ENCODE results near the gene ANKRD12. TPM values are rescaled to one million over a fixed set of nuclear protein-coding genes. Genes with fewer than 3 reads are reported as not detected.

The ANKRD12 gene
- total and polyA plus RNA-seq, 10 of the 15 experiments (the other 5 are each of a cell fraction or from before 2014, with no cell fraction given): 5.9 to 45.7 (median 20.2) TPM

DNA sequence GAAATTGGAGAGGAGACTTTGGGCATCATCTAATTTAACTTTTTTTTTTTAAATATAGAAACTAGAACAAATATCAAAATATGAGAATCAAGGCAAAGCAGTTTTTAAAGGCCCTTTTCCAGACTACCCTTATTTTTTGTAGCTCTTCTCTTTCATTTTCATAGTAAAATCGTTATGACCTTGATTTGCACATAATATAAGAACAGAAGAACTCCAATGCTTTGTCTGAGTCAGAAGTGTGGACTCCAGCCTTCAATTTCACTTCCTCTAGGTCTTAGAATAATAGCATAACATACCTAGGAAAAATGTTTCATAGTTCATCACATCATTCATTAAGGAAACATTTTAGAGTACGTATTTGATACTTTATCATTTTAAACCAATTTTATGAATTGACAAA is 74.4 kb downstream of the ANKRD12 start:
- SMC1A ChIA-PET (ENCODE audit: uncharacterized antibody, unreplicated experiment): interaction anchor here (0.8 kb wide), 1 partner anchor 90 kb away, joined by 3 read pairs; no protein-coding TSS in a partner anchor
- no TSS peak for BruUV-seq (replicated peaks)
- H3K4me3 ChIP-seq: no peak overlapping the region
- H4K20me1 ChIP-seq (ENCODE audit: control insufficient read depth, insufficient read depth): no peaks in the 10 kb centered on the region
- ATAC-seq: peak; percentile 79
- no peak for TF ChIP-seq SRF (IDR thresholded peaks at IDR 0.05; ENCODE audit: low read depth in 2 of 2, low read length in 2 of 2)
- TF ChIP-seq TCF12 (IDR thresholded peaks at IDR 0.05; ENCODE audit: low read depth, low read length): no peak
- TF ChIP-seq POU2F2 (IDR thresholded peaks at IDR 0.05; ENCODE audit: borderline replicate concordance, low read depth, low read length): no peak
- TF ChIP-seq, protein P1, sequence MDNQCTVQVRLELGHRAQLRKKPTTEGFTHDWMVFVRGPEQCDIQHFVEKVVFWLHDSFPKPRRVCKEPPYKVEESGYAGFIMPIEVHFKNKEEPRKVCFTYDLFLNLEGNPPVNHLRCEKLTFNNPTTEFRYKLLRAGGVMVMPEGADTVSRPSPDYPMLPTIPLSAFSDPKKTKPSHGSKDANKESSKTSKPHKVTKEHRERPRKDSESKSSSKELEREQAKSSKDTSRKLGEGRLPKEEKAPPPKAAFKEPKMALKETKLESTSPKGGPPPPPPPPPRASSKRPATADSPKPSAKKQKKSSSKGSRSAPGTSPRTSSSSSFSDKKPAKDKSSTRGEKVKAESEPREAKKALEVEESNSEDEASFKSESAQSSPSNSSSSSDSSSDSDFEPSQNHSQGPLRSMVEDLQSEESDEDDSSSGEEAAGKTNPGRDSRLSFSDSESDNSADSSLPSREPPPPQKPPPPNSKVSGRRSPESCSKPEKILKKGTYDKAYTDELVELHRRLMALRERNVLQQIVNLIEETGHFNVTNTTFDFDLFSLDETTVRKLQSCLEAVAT (IDR thresholded peaks at IDR 0.05): no peak
- TF ChIP-seq RAD51 (IDR thresholded peaks at IDR 0.05): no peak
- TF ChIP-seq SPI1 (IDR thresholded peaks at IDR 0.05; ENCODE audit: borderline replicate concordance, insufficient read depth, low read depth, low read length): peak; percentile 36; the same call in 1 of the 2 replicates
- peak; percentile 7 for FAIRE-seq
- WGBS (ENCODE audit: insufficient coverage, insufficient replicate concordance, low lambda C conversion rate, missing lambda C conversion rate): 67% methylated on average over 2 of the region's 2 CpGs
- H2AFZ ChIP-seq (ENCODE audit: control insufficient read depth, low read depth, low read length): no peak overlapping the region
- CTCF ChIA-PET: interaction anchor here (0.7 kb wide), 1 partner anchor 10 kb away, joined by 4 read pairs; no protein-coding TSS in a partner anchor
- no peaks in the 10 kb centered on the region for H3K9me3 ChIP-seq (replicated peaks; ENCODE audit: control insufficient read depth, insufficient read depth, low read length)
- DNase-seq (ENCODE audit: low read depth, low spot score): no peak
- H3K27me3 ChIP-seq (replicated peaks in 1 of 2; ENCODE audit: control insufficient read depth in 2 of 2, insufficient read depth in 2 of 2, low read length in 1 of 2): no peaks in the 10 kb centered on the region
- in situ Hi-C loops (cut with MboI): no loop called here
- H3K9ac ChIP-seq (ENCODE audit: control insufficient read depth, insufficient read depth, low read length): no peak overlapping the region
- H3K79me2 ChIP-seq (ENCODE audit: control insufficient read depth, insufficient read depth, low read length): no peaks in the 10 kb centered on the region
- no peak overlapping the region for H3K27ac ChIP-seq (ENCODE audit: control insufficient read depth, insufficient read depth)
- POLR2A ChIA-PET: interaction anchor here (0.6 kb wide), 1 partner anchor 306 kb away, joined by 3 read pairs; no protein-coding TSS in a partner anchor
- RAD21 ChIA-PET (ENCODE audit: unreplicated experiment): no interaction called here
- intact Hi-C loops (cut with micrococcal nuclease; ENCODE audit: unreplicated experiment): no loop called here
- peaks cover 0 to 11% of the 10 kb centered on the region in 2 experiments; a peak in 2 of 4 replicates for H3K36me3 ChIP-seq (ENCODE audit: control insufficient read depth in 2 of 2, insufficient read depth in 2 of 2, low read length in 1 of 2)
- no peak overlapping the region for H3K4me2 ChIP-seq (ENCODE audit: control insufficient read depth, insufficient read depth)
- no peaks in the 10 kb centered on the region for H3K4me1 ChIP-seq (ENCODE audit: control insufficient read depth, insufficient read depth, low read length)

DNA sequence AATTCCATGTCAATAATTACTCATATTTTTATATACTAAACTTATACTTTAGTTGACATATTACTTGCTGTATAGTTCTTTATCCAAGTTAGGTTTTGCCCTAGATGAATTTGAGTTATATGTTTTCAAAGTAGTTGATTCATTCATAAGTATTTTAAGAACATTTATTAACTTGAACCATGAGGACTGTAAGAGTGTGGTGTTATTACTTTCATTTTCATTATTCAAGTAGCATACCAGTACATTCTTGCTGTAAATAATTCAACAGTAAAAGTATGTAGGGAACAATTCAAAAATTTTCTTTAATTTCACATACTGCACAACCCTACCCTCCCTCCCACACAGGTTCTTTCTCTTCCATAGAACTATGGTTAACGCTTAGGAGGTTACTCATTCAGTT is 75.4 kb downstream of the ANKRD12 start:
- no peaks in the 10 kb centered on the region for H3K27me3 ChIP-seq (replicated peaks in 1 of 2; ENCODE audit: control insufficient read depth in 2 of 2, insufficient read depth in 2 of 2, low read length in 1 of 2)
- intact Hi-C loops (cut with micrococcal nuclease; ENCODE audit: unreplicated experiment): no loop called here
- FAIRE-seq (peak; percentile 44), ATAC-seq (peak; percentile 74), DNase-seq (ENCODE audit: low read depth, low spot score) (no peak)
- no peak overlapping the region for H3K4me2 ChIP-seq (ENCODE audit: control insufficient read depth, insufficient read depth)
- 100% methylated on average over 1 of the region's 1 CpG for WGBS (ENCODE audit: insufficient coverage, insufficient replicate concordance, low lambda C conversion rate, missing lambda C conversion rate)
- peaks cover 0 to 11% of the 10 kb centered on the region in 2 experiments; a peak in 2 of 4 replicates for H3K36me3 ChIP-seq (ENCODE audit: control insufficient read depth in 2 of 2, insufficient read depth in 2 of 2, low read length in 1 of 2)
- in situ Hi-C loops (cut with MboI): no loop called here
- H4K20me1 ChIP-seq (ENCODE audit: control insufficient read depth, insufficient read depth): no peaks in the 10 kb centered on the region
- ChIA-PET SMC1A (ENCODE audit: uncharacterized antibody, unreplicated experiment) (no interaction called here), RAD21 (ENCODE audit: unreplicated experiment) (no interaction called here), CTCF (no interaction called here), POLR2A (no interaction called here)
- no peak overlapping the region for H3K27ac ChIP-seq (ENCODE audit: control insufficient read depth, insufficient read depth)
- no peak overlapping the region for H3K9ac ChIP-seq (ENCODE audit: control insufficient read depth, insufficient read depth, low read length)
- no peak overlapping the region for H3K4me3 ChIP-seq
- no TSS peak for BruUV-seq (replicated peaks)
- H3K9me3 ChIP-seq (replicated peaks; ENCODE audit: control insufficient read depth, insufficient read depth, low read length): no peaks in the 10 kb centered on the region
- H3K79me2 ChIP-seq (ENCODE audit: control insufficient read depth, insufficient read depth, low read length): no peaks in the 10 kb centered on the region
- H3K4me1 ChIP-seq (ENCODE audit: control insufficient read depth, insufficient read depth, low read length): no peaks in the 10 kb centered on the region
- no peak overlapping the region for H2AFZ ChIP-seq (ENCODE audit: control insufficient read depth, low read depth, low read length)
- TF ChIP-seq, protein P2, sequence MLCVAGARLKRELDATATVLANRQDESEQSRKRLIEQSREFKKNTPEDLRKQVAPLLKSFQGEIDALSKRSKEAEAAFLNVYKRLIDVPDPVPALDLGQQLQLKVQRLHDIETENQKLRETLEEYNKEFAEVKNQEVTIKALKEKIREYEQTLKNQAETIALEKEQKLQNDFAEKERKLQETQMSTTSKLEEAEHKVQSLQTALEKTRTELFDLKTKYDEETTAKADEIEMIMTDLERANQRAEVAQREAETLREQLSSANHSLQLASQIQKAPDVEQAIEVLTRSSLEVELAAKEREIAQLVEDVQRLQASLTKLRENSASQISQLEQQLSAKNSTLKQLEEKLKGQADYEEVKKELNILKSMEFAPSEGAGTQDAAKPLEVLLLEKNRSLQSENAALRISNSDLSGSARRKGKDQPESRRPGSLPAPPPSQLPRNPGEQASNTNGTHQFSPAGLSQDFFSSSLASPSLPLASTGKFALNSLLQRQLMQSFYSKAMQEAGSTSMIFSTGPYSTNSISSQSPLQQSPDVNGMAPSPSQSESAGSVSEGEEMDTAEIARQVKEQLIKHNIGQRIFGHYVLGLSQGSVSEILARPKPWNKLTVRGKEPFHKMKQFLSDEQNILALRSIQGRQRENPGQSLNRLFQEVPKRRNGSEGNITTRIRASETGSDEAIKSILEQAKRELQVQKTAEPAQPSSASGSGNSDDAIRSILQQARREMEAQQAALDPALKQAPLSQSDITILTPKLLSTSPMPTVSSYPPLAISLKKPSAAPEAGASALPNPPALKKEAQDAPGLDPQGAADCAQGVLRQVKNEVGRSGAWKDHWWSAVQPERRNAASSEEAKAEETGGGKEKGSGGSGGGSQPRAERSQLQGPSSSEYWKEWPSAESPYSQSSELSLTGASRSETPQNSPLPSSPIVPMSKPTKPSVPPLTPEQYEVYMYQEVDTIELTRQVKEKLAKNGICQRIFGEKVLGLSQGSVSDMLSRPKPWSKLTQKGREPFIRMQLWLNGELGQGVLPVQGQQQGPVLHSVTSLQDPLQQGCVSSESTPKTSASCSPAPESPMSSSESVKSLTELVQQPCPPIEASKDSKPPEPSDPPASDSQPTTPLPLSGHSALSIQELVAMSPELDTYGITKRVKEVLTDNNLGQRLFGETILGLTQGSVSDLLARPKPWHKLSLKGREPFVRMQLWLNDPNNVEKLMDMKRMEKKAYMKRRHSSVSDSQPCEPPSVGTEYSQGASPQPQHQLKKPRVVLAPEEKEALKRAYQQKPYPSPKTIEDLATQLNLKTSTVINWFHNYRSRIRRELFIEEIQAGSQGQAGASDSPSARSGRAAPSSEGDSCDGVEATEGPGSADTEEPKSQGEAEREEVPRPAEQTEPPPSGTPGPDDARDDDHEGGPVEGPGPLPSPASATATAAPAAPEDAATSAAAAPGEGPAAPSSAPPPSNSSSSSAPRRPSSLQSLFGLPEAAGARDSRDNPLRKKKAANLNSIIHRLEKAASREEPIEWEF (IDR thresholded peaks at IDR 0.05; ENCODE audit: insufficient replicate concordance, low read depth, low read length): no peak
- TF ChIP-seq POLR2A (IDR thresholded peaks at IDR 0.05; ENCODE audit: low read depth, low read length) (no peak), POLR2AphosphoS5 (IDR thresholded peaks at IDR 0.05; ENCODE audit: low read length) (no peak), SREBF1 (IDR thresholded peaks at IDR 0.05; ENCODE audit: low read length) (no peak)

All from GM12878 (cell line).